Stomach smooth muscle (tissue), 2 donors: Measurements from ENCODE around the gene ADARB2.

Source experiments
- H3K27ac ChIP-seq: one replicate; pipeline ENCODE4 v1.7.0; 2013; ENCODE audit warnings: mild to moderate bottlenecking, low read length, inconsistent platforms
- H3K27me3 ChIP-seq, 2 donors: one replicate each; pipeline ENCODE4 v1.7.0; 2013; ENCODE audit warnings: low read length in 2 of 2; ENCODE audit not compliant: insufficient read depth in 2 of 2, control insufficient read depth in 1 of 2
- H3K36me3 ChIP-seq, 2 donors: one replicate each; pipeline ENCODE4 v1.7.0; 2013; ENCODE audit warnings: low read length in 2 of 2; ENCODE audit not compliant: control insufficient read depth in 2 of 2, insufficient read depth in 2 of 2
- H3K4me1 ChIP-seq: one replicate; pipeline ENCODE4 v1.7.0; 2013; ENCODE audit warnings: low read length; ENCODE audit not compliant: control insufficient read depth, insufficient read depth
- H3K4me3 ChIP-seq, 2 donors: one replicate each; pipeline ENCODE4 v1.7.0; 2013; ENCODE audit warnings: low read length in 2 of 2
- H3K9ac ChIP-seq, 2 donors: one replicate each; pipeline ENCODE4 v1.7.0; 2013; ENCODE audit warnings: low read length in 2 of 2, mild to moderate bottlenecking in 1 of 2
- H3K9me3 ChIP-seq, 2 donors: one replicate each; pipeline ENCODE4 v1.7.0; 2013; ENCODE audit warnings: low read length in 2 of 2; ENCODE audit not compliant: control insufficient read depth in 2 of 2
- donor health status: healthy.
- donor health status: Pancreatic carcinoma.

Gene ADARB2

GRCh38 chr10:1663226-1663625, 74.1 kb downstream of the ADARB2 start:
- Histone ChIP-seq H3K9me3 (no peaks in the 10 kb centered on the region), H3K4me1 (no peaks in the 10 kb centered on the region), H3K27ac (no peak overlapping the region), H3K36me3 (no peaks in the 10 kb centered on the region), H3K4me3 (no peak overlapping the region), H3K27me3 (peaks cover 2 to 6% of the 10 kb centered on the region in 2 donors), H3K9ac (no peak overlapping the region)

GRCh38 chr10:1662438-1663025, 74.8 kb downstream of the ADARB2 start:
- H3K9ac ChIP-seq: no peak overlapping the region
- H3K4me3 ChIP-seq: no peak overlapping the region
- no peaks in the 10 kb centered on the region for H3K36me3 ChIP-seq
- H3K4me1 ChIP-seq: no peaks in the 10 kb centered on the region
- H3K9me3 ChIP-seq: no peaks in the 10 kb centered on the region
- H3K27ac ChIP-seq: no peak overlapping the region
- H3K27me3 ChIP-seq: peaks cover 2 to 6% of the 10 kb centered on the region in 2 donors

- no peaks in the 10 kb centered on the region for H3K36me3 ChIP-seq
- H3K27ac ChIP-seq: no peak overlapping the region
- no peak overlapping the region for H3K9ac ChIP-seq
- H3K27me3 ChIP-seq: peaks cover 2 to 6% of the 10 kb centered on the region in 2 donors
- H3K9me3 ChIP-seq: no peaks in the 10 kb centered on the region
- no peaks in the 10 kb centered on the region for H3K4me1 ChIP-seq
- no peak overlapping the region for H3K4me3 ChIP-seq
Observed at GRCh38 chr10:1661859-1662437, 75.4 kb downstream of the ADARB2 start.

GRCh38 chr10:1661416-1661815, 75.9 kb downstream of the ADARB2 start:
- H3K4me3 ChIP-seq: no peak overlapping the region
- no peaks in the 10 kb centered on the region for H3K4me1 ChIP-seq
- H3K9me3 ChIP-seq: no peaks in the 10 kb centered on the region
- peaks cover 2 to 6% of the 10 kb centered on the region in 2 donors for H3K27me3 ChIP-seq
- H3K36me3 ChIP-seq: no peaks in the 10 kb centered on the region
- no peak overlapping the region for H3K9ac ChIP-seq
- no peak overlapping the region for H3K27ac ChIP-seq

GRCh38 chr10:1660815-1661214, 76.5 kb downstream of the ADARB2 start:
- H3K4me1 ChIP-seq: no peaks in the 10 kb centered on the region
- no peak overlapping the region for H3K27ac ChIP-seq
- no peaks in the 10 kb centered on the region for H3K36me3 ChIP-seq
- no peak overlapping the region for H3K9ac ChIP-seq
- no peak overlapping the region for H3K4me3 ChIP-seq
- H3K9me3 ChIP-seq: no peaks in the 10 kb centered on the region
- peaks cover 2 to 6% of the 10 kb centered on the region in 2 donors for H3K27me3 ChIP-seq

GRCh38 chr10:1660386-1660785, 76.9 kb downstream of the ADARB2 start:
- Histone ChIP-seq H3K4me1 (no peaks in the 10 kb centered on the region), H3K27ac (no peak overlapping the region), H3K27me3 (peaks cover 2 to 6% of the 10 kb centered on the region in 2 donors), H3K4me3 (no peak overlapping the region), H3K36me3 (no peaks in the 10 kb centered on the region), H3K9ac (no peak overlapping the region), H3K9me3 (no peaks in the 10 kb centered on the region)

GRCh38 chr10:1659221-1659791, 78.0 kb downstream of the ADARB2 start:
- Histone ChIP-seq H3K27me3 (peaks cover 0 to 6% of the 10 kb centered on the region in 2 donors), H3K4me3 (no peak overlapping the region), H3K9me3 (no peaks in the 10 kb centered on the region), H3K4me1 (no peaks in the 10 kb centered on the region), H3K9ac (no peak overlapping the region), H3K27ac (no peak overlapping the region), H3K36me3 (no peaks in the 10 kb centered on the region)

GRCh38 chr10:1658658-1659057, 78.7 kb downstream of the ADARB2 start:
- H3K27ac ChIP-seq: no peak overlapping the region
- H3K4me3 ChIP-seq: no peak overlapping the region
- no peak overlapping the region for H3K9ac ChIP-seq
- no peaks in the 10 kb centered on the region for H3K4me1 ChIP-seq
- H3K36me3 ChIP-seq: no peaks in the 10 kb centered on the region
- no peaks in the 10 kb centered on the region for H3K9me3 ChIP-seq
- peaks cover 0 to 7% of the 10 kb centered on the region in 2 donors for H3K27me3 ChIP-seq

- H3K9me3 ChIP-seq: no peaks in the 10 kb centered on the region
- peaks cover 0 to 7% of the 10 kb centered on the region in 2 donors for H3K27me3 ChIP-seq
- no peaks in the 10 kb centered on the region for H3K4me1 ChIP-seq
- H3K27ac ChIP-seq: no peak overlapping the region
- H3K9ac ChIP-seq: no peak overlapping the region
- H3K36me3 ChIP-seq: no peaks in the 10 kb centered on the region
- H3K4me3 ChIP-seq: no peak overlapping the region
Observed at GRCh38 chr10:1657479-1657878, 79.8 kb downstream of the ADARB2 start.

- peaks cover 0 to 5% of the 10 kb centered on the region in 2 donors for H3K27me3 ChIP-seq
- H3K4me1 ChIP-seq: no peaks in the 10 kb centered on the region
- no peak overlapping the region for H3K27ac ChIP-seq
- H3K9ac ChIP-seq: no peak overlapping the region
- no peak overlapping the region for H3K4me3 ChIP-seq
- no peaks in the 10 kb centered on the region for H3K36me3 ChIP-seq
- H3K9me3 ChIP-seq: no peaks in the 10 kb centered on the region
Observed at GRCh38 chr10:1655367-1655766, 82.0 kb downstream of the ADARB2 start.

- Histone ChIP-seq H3K4me1 (no peaks in the 10 kb centered on the region), H3K9me3 (no peaks in the 10 kb centered on the region), H3K36me3 (no peaks in the 10 kb centered on the region), H3K4me3 (no peak overlapping the region), H3K27me3 (peaks cover 0 to 5% of the 10 kb centered on the region in 2 donors), H3K27ac (no peak overlapping the region), H3K9ac (no peak overlapping the region)
Observed at GRCh38 chr10:1654811-1655356, 82.4 kb downstream of the ADARB2 start.
